G401 (cell line): ENCODE measurements around the gene XYLT1. TPM values are rescaled to one million over a fixed set of nuclear protein-coding genes. Genes with fewer than 3 reads are reported as not detected.
"Not testable (repeated sequence)": the region's sequence is repeated elsewhere in the genome, so short reads cannot be mapped to it uniquely, and the experiment has no call there.

Experiments
- DNase-seq: peaks from one replicate; pipeline ENCODE4 v3.0.0-alpha.2; 2015; ENCODE audit warnings: low spot score
- in situ Hi-C: cut with HindIII; loops from 2 replicates; pipeline ENCODE4 v1.10.0; 2016; ENCODE audit warnings: low sequenced_read_pairs, mixed read lengths
- total RNA-seq: library from RNA; depleted of rRNA; stranded (reverse); fragments of >200 nt; shearing (Covaris generic); gene quantifications from 2 replicates; pipeline ENCODE4 v1.2.3, GENCODE V29; 2014

Gene XYLT1
- total RNA-seq, 1 experiment from 2014 or later, result not detected

GRCh38 chr16:17329391-17329790, 141.4 kb downstream of the XYLT1 start:
- DNase-seq, result no peak
- in situ Hi-C loops, result no loop called here

DNA sequence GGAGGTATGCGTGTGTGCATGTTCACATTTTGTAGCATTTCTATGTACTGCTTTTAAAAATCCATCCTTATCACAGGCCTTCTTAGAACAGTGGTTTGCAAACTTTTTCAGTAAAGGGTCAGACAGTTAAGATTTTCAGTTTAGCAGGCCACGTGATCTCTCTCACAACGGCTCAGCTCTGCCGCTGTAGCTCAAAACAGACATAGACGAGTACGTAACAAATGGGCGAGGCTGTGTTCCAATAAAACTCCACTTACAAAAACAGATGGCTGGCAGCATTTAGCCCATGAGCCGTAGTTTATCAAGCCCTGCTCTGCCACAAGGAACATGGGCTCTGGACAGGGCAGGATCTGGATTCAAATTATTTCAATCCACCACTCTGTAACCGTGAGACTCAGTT, 141.8 kb downstream of the XYLT1 start:
- in situ Hi-C loops, result no loop called here
- no peak for DNase-seq

- in situ Hi-C loops, result no loop called here
- DNase-seq, result no peak
These were observed 143.0 kb downstream of the XYLT1 start for GRCh38 chr16:17327664-17328335.

- DNase-seq, result no peak
- in situ Hi-C loops, result no loop called here
These were observed 145.2 kb downstream of the XYLT1 start for GRCh38 chr16:17325476-17326143.

GRCh38 chr16:17324451-17324850, 146.3 kb downstream of the XYLT1 start:
- in situ Hi-C loops, result no loop called here
- peak; percentile 4 for DNase-seq

GRCh38 chr16:17323171-17323570, 147.6 kb downstream of the XYLT1 start:
- in situ Hi-C loops, result no loop called here
- no peak for DNase-seq

DNA sequence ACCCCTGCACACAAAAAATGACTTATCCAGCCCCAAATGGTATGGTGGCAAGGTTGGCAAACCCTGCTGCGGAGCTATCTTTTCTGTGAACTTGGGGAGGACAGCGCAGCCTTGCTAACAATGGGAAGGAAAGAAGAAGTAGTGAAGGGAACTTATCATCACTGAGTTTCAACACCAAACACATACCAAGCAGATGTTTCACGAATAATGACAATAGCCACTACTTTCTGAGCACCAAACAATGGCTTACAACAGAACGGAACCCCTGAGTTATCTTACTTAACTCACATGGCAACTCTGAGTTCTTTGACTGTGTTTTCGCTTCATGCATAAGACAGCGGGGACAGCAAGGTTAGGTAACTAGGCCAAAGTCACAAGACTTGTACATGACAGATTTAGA, 148.9 kb downstream of the XYLT1 start:
- no peak for DNase-seq
- in situ Hi-C loops, result no loop called here

- in situ Hi-C loops, result no loop called here
- no peak for DNase-seq
These were observed 150.8 kb downstream of the XYLT1 start for GRCh38 chr16:17320009-17320408.

GRCh38 chr16:17318238-17318637, 152.5 kb downstream of the XYLT1 start:
- no peak for DNase-seq
- in situ Hi-C loops, result no loop called here

DNA sequence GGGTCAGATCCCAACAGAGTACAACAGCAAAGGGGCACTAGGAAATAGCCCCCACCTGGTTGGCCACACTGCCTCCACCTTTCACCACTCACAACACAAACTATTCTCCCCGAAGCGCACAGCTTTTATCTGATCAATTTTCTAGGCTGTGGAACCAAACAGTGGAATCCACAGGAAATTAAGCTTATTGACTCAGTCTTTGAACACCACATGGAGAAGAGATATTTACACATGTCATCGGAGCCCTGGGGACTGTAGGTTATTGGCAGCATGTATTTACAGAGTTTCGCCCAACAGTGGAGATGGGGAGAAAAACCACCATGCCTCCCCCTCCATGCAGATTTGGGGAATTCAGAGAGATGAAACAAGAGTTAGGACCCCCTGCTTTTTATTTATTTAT, 154.8 kb downstream of the XYLT1 start:
- DNase-seq, result no peak
- in situ Hi-C loops, result no loop called here

DNA sequence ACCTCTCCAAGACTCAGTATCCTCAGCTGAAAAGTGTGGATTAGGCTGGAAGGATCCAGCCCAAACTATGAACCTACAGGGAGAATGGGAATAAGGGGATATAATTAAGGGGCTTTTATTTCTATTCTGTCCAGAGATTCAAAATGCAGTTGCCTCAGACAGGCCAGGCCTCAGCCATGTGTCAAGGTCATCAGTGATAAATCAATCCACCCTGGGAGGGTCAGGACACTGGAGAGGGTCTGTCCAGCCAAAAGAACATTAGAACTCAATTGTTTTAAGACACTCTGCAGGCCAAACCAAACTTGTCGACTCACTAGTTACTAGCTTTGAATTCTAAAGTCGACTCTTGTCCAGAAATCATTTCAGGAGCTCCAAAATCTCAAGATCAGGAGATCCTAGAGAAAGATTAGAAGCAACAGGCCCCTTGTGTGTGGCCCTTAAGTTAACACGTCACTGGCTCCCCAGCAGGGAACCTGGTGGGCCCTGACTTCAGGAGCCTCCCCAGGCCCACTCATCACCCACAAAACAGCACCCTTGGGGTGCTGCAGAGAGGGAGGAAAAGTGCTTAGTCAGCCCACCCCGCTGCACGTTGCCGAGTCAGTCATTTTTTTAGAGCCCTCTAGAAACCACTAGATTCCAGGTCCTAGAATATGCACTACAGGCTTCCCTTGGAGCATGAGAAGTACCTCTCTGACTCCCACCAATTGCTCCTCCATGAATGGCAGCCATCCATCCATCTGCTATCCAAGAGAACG, 156.8 kb downstream of the XYLT1 start:
- no peak for DNase-seq
- in situ Hi-C loops, result no loop called here

- in situ Hi-C loops, result no loop called here
- DNase-seq, result peak; percentile 14
These were observed 157.6 kb downstream of the XYLT1 start for GRCh38 chr16:17313085-17313611.

- in situ Hi-C loops, result no loop called here
- DNase-seq, result no peak
These were observed 158.6 kb downstream of the XYLT1 start for GRCh38 chr16:17312094-17312710.

GRCh38 chr16:17311333-17312093, 159.2 kb downstream of the XYLT1 start:
- in situ Hi-C loops, result no loop called here
- DNase-seq, result no peak

DNA sequence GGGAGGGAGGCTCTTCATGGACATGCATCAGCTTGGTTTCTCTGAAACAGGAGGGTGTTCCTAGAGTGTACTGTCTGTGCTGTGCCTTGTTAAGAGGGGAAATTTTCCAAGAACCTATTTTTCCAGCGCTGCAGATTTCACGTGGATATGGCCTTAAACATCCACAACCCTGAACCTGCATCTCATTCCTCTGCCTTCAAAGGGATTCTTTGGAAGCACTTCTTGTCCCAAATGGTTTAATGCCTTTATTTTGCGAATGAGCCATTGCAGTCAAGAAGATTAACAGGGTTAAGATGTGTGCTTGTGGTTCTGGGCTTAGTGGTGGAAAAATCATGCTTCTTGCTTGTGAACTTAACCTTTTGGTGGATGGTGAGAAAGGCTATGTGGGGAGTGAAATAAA, 161.2 kb downstream of the XYLT1 start:
- in situ Hi-C loops, result no loop called here
- DNase-seq, result no peak

DNA sequence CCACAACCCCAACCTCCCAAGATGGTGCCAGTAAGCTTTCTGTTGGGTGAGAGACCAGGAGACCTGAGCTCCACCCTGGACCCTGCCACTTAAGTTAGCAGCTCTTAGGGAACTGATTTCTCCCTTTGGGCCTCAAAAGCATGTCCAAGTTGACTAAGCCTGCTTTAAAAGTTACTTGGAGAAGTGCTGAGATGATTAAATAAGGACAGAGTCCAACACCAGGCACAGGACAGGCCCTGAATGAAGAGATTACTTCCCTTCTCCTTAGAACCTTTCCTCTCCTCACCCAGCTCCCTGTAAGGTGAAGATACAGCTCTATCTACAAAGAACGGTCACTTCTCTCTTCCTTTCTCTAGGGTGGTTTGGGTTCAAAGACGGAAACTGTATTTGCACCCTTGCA, 162.6 kb downstream of the XYLT1 start:
- DNase-seq, result no peak
- in situ Hi-C loops, result no loop called here

DNA sequence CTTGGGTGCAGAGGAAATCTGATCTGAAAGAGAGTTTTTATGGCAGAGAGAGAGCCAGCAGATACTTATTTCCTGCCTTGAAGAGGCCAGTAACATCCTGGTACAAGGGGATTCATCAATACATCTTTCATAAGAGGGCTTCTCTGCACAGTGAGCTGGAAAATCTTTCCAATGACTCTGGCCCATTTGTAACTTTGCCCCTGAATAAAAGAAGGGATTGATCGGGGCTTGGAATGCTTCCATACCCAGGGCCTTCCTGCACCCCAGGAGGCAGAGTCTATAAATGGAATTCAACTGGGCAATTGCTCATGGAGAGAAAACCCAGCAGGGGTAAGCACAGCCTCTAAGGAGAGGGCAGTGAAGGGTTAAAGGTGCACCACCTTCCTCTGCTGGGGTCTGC, 163.3 kb downstream of the XYLT1 start:
- in situ Hi-C loops, result no loop called here
- no peak for DNase-seq

GRCh38 chr16:17306745-17307144, 164.0 kb downstream of the XYLT1 start:
- in situ Hi-C loops, result no loop called here
- no peak for DNase-seq

DNA sequence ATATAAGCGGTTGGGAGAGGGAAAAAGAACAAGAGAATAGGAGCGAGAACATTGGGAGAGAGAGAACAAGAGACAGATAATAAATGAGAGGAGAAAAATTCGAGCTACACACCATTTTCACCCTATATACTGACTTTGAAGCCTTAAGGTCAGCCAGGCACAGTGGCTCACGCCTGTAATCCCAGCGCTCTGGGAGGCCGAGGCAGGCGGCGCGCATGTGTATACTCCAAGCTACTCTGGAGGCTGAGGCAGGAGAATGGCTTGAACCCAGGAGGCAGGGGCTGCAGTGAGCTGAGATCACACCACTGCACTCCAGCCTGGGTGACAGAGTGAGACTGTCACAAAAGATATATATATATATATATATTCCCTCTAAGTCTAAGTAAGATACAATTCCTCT, 164.5 kb downstream of the XYLT1 start:
- in situ Hi-C loops, DNase-seq: not testable (repeated sequence)
